ENCODE data around the gene OTUB2.

Gene OTUB2

GRCh38 chr14:93993382-93993781 is 32.8 kb upstream of the OTUB2 start:
- TF ChIP-seq ZNF70 (CRISPR knock-in tag; IDR thresholded peaks at IDR 0.05) = no peak
- TF ChIP-seq RARB (CRISPR knock-in tag; IDR thresholded peaks at IDR 0.05) = no peak
- TF ChIP-seq PPARA (CRISPR knock-in tag; IDR thresholded peaks at IDR 0.05; ENCODE audit: borderline replicate concordance) = no peak
- TF ChIP-seq OSR1 (CRISPR knock-in tag; IDR thresholded peaks at IDR 0.05) = no peak
- TF ChIP-seq ZFP30 (CRISPR knock-in tag; IDR thresholded peaks at IDR 0.05) = no peak
- no peak for TF ChIP-seq ZNF565 (CRISPR knock-in tag; conservative IDR thresholded peaks at IDR 0.05; ENCODE audit: low read depth)
- no peak for TF ChIP-seq PATZ1 (CRISPR knock-in tag; IDR thresholded peaks at IDR 0.05; ENCODE audit: borderline replicate concordance)
- no peak for TF ChIP-seq CREB5 (CRISPR knock-in tag; IDR thresholded peaks at IDR 0.05; ENCODE audit: low read depth)
- no peak for TF ChIP-seq SNAI2 (CRISPR knock-in tag; IDR thresholded peaks at IDR 0.05)
- TF ChIP-seq BACH2 (CRISPR knock-in tag; IDR thresholded peaks at IDR 0.05; ENCODE audit: borderline replicate concordance) = no peak
- no peak for TF ChIP-seq ZNF8 (CRISPR knock-in tag; IDR thresholded peaks at IDR 0.05)
- no peak for TF ChIP-seq TOX (CRISPR knock-in tag; IDR thresholded peaks at IDR 0.05; ENCODE audit: borderline replicate concordance)
- TF ChIP-seq ESRRG (CRISPR knock-in tag; IDR thresholded peaks at IDR 0.05) = no peak
- no peak for TF ChIP-seq ISL1 (CRISPR knock-in tag; IDR thresholded peaks at IDR 0.05)

GRCh38 chr14:93994919-93995682 is 31.0 kb upstream of the OTUB2 start:
- TF ChIP-seq BACH2 (CRISPR knock-in tag; IDR thresholded peaks at IDR 0.05; ENCODE audit: borderline replicate concordance) (no peak), ZFP3 (CRISPR knock-in tag; IDR thresholded peaks at IDR 0.05) (0 out of 2 replicates have a peak, but pooled peaks have one; percentile 38), ZC3H10 (CRISPR knock-in tag; IDR thresholded peaks at IDR 0.05) (peak; percentile 38; the same call in 1 of the 2 replicates), ISL1 (CRISPR knock-in tag; IDR thresholded peaks at IDR 0.05) (no peak; the same call in 1 of the 2 replicates), CREB5 (CRISPR knock-in tag; IDR thresholded peaks at IDR 0.05; ENCODE audit: low read depth) (no peak)
- ATAC-seq = peak; percentile 94

More at GRCh38 chr14:93993382-93993781, 32.8 kb upstream of the OTUB2 start:
- no peak for ATAC-seq

- ATAC-seq = no peak
- TF ChIP-seq ARNTL (CRISPR knock-in tag; IDR thresholded peaks at IDR 0.05; ENCODE audit: borderline replicate concordance, low read depth) (no peak), RARB (CRISPR knock-in tag; IDR thresholded peaks at IDR 0.05) (no peak), ESRRG (CRISPR knock-in tag; IDR thresholded peaks at IDR 0.05) (no peak), ZFP30 (CRISPR knock-in tag; IDR thresholded peaks at IDR 0.05) (no peak), TSHZ2 (CRISPR knock-in tag; IDR thresholded peaks at IDR 0.05) (no peak), ISL1 (CRISPR knock-in tag; IDR thresholded peaks at IDR 0.05) (no peak), ZNF70 (CRISPR knock-in tag; IDR thresholded peaks at IDR 0.05) (no peak), CSRNP3 (CRISPR knock-in tag; IDR thresholded peaks at IDR 0.05) (no peak), TOX (CRISPR knock-in tag; IDR thresholded peaks at IDR 0.05; ENCODE audit: borderline replicate concordance) (no peak), GLIS3 (CRISPR knock-in tag; IDR thresholded peaks at IDR 0.05) (no peak), ZNF8 (CRISPR knock-in tag; IDR thresholded peaks at IDR 0.05) (no peak), SNAI2 (CRISPR knock-in tag; IDR thresholded peaks at IDR 0.05) (no peak), PPARA (CRISPR knock-in tag; IDR thresholded peaks at IDR 0.05; ENCODE audit: borderline replicate concordance) (no peak), POU6F1 (CRISPR knock-in tag; IDR thresholded peaks at IDR 0.05; ENCODE audit: borderline replicate concordance, low read depth) (no peak), CREB5 (CRISPR knock-in tag; IDR thresholded peaks at IDR 0.05; ENCODE audit: low read depth) (no peak), ZFP3 (CRISPR knock-in tag; IDR thresholded peaks at IDR 0.05) (no peak)
Observed at GRCh38 chr14:93996130-93996695, 29.9 kb upstream of the OTUB2 start.
